Left colon (tissue), 2 donors: ENCODE measurements around the gene PTGFRN. TPM values are rescaled to one million over a fixed set of nuclear protein-coding genes. Genes with fewer than 3 reads are reported as not detected.
"Not testable (repeated sequence)": the region's sequence is repeated elsewhere in the genome, so short reads cannot be mapped to it uniquely, and the experiment has no call there.

Experiments used
- ATAC-seq: fragments of 200-7000 bp; cut with Tn5 transposase; one replicate; pipeline ENCODE4 v1.9.1; 2020; ENCODE audit warnings: mild to moderate bottlenecking, moderate library complexity
- DNase-seq, 2 donors: peaks; one replicate each; pipeline ENCODE4 v3.0.0-alpha.2; 2020
- intact Hi-C, 2 donors: fragments of 100-400 bp; cut with DNase I in 1 of 2; cut with micrococcal nuclease in 1 of 2; formaldehyde crosslinking; loops; one replicate each; pipeline versions ENCODE4 v1.11.2 to v1.14.0; 2022; cut with DNase I, micrococcal nuclease
- total RNA-seq, 2 donors: library from RNA; stranded (reverse); fragmentation: NEBNext Ultra II Directional; extraction: Animal tissue kit (Norgen Biotek cat#: 25700); gene quantifications; one replicate each; pipeline ENCODE4 v1.2.1, GENCODE V29; 2021
- donor health status: DM: no; HTN: no; CAD: no.
- donor health status: DM: yes; HTN: yes; CAD: no.

The PTGFRN gene
- total RNA-seq, 2 donors from 2014 or later = 97.2 to 98.6 TPM

DNA sequence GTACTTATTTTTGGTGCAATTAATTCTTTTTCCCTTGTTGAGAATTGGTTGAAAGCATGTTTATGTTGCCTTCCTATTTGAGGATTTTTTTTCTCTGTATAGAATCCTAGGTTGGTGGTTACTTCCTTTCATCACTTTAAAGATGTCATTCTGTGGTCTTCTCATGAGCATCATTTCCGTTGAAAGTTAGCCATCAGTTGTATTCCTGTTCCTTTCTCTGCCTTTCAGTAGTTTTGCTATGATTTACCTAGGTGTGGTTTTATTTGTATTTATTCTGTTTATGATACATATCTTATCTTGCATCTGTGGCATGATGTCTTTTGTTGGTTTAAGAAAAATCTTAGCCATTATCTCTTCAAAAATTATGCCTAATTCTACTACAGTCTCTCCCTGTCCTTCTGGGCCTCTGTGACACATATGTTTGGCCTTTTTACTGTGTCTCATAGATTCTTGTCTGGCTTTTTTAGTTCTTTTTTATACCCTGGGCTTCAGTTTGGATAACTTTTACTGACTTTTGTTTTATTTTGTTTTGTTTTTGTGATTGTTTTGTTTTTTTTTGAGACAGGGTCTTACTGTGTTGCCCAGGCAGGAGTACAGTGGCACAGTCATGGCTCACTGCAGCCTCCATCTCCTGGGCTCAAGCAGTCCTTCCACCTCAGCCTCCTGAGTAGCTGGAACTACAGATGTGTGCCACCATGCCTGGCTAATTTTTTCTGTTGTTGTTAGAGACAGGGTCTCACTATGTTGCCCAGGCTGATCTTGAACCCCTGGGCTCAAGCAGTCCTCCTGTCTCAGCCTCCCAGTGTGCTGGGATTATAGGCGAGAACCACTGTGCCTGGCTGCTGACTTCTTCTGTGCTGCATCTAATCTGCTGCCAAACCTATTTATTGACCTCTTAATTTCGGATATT lies 24.1 kb downstream of the PTGFRN start:
- DNase-seq (no peak), ATAC-seq (no peak)
- intact Hi-C loops = no loop called here

DNA sequence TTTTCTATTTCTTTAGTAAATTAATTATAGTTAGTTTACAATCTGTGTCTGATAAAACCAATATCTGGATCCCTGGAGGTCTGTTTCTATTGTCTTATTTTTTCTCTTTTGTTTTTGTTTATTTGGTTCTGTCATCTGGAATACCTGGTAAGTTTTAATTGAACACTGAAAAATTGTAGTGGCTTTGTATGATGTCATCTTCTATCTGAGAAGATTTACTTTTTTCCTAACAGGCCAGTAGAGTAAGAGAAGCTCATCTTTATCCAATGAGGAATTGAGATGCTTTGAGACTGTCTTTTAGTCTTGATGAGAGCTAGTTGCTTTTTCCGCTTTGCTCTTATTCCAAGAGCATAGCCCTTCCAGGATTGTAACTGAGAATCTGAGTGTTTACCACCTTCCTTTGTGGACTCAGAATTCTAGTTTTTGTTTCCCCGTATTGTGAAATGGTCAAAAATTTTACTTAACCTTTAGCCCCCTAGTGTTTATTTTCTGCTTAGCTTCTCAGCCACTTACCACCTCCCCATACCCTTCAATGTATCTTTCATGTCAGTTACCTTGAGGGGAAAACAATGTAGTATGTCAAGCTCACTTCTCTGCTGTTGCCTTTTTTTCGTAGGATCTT lies 25.0 kb downstream of the PTGFRN start:
- DNase-seq (no peak), ATAC-seq (no peak)
- intact Hi-C loops = no loop called here

DNA sequence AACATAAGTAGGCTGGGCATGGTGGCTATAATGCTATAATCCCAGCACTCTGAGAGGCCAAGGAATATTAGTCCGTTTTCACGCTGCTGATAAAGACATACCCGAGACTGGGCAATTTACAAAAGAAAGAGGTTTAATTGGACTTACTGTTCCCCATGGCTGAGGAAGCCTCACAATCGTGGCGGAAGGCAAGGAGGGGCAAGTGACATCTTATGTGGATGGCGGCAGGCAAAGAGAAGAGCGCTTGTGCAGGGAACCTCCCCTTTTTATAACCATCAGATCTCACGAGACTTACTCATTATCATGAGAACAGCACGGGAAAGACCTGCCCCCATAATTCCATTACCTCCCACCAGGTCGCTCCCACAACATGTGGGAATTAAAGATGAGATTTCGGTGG lies 28.5 kb downstream of the PTGFRN start:
- DNase-seq = no peak
- intact Hi-C loops = no loop called here
- no peak for ATAC-seq

DNA sequence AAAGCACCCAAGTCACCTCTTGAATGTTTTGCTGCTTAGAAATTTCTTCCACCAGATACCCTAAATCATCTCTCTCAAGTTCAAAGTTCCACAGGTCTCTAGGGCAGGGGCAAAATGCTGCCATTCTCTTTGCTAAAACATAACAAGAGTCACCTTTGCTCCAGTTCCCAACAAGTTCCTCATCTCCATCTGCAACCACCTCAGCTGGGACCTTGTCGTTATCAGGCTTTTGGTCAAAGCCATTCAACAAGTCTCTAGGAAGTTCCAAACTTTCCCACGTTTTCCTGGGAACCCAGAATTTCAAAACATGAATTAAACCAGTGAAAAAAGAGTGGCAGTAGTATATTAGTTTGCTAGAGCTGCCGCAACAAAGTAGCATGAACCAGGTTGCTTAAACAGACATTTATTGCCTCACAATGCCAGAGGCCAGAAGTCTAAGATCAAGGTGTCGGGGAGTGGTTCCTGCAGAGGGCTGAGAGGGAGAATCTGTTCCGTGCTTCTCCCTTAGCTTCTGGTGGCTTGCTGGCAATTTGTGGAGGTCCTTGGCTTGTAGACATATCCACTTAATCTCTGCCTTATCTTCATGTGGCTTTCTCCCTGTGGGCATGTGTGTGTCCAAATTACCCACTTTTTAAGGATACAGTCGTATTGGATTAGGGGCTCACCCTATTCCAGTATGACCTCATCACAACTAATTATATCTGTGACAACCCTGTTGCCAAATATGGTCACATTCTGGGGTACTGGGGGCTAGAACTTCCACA lies 30.2 kb downstream of the PTGFRN start:
- intact Hi-C loops, DNase-seq: not testable (repeated sequence)
- ATAC-seq = peak; percentile 97

GRCh38 chr1:116940814-116941599 lies 31.3 kb downstream of the PTGFRN start:
- intact Hi-C loops = no loop called here
- no peak for DNase-seq
- ATAC-seq = no peak

- intact Hi-C loops = no loop called here
- ATAC-seq = no peak
- no peak for DNase-seq
Observed at GRCh38 chr1:116941670-116942069, 32.0 kb downstream of the PTGFRN start.

DNA sequence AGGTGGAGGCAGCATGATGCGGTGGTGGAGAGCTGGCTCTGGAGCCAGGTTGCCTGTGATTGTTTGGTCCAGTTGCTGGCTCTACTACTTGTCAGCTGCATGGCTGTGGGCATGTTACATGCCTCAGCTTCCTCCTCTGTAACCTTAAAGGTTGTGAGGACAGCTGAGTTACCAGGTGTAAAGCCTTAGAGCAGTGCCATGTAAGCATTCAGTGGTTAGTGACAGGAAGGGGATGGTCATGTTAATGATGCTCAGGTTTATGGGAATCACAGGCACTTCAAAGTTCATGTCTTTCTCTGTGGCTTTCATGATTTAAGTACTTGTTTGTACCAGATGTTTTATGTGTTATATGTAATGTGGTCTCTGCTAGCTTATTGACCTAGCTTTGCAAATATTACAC lies 32.6 kb downstream of the PTGFRN start:
- intact Hi-C loops = no loop called here
- no peak for ATAC-seq
- DNase-seq = no peak

GRCh38 chr1:116943438-116943837 lies 33.7 kb downstream of the PTGFRN start:
- intact Hi-C loops = no loop called here
- DNase-seq (no peak), ATAC-seq (no peak)

DNA sequence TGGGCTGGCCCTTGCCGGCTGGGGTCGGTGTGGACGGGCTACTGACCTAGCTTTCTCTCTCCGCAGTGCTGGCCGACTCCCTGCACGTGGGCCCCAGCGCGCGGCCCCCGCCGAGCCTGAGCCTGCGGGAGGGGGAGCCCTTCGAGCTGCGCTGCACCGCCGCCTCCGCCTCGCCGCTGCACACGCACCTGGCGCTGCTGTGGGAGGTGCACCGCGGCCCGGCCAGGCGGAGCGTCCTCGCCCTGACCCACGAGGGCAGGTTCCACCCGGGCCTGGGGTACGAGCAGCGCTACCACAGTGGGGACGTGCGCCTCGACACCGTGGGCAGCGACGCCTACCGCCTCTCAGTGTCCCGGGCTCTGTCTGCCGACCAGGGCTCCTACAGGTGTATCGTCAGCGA lies 34.9 kb downstream of the PTGFRN start:
- ATAC-seq = no peak
- no peak for DNase-seq
- intact Hi-C loops = no loop called here

- DNase-seq (no peak), ATAC-seq (no peak)
- intact Hi-C loops = no loop called here
Observed at GRCh38 chr1:116945421-116945820, 35.7 kb downstream of the PTGFRN start.

- DNase-seq (no peak), ATAC-seq (no peak)
- intact Hi-C loops = no loop called here
Observed at GRCh38 chr1:116945996-116946395, 36.3 kb downstream of the PTGFRN start.

GRCh38 chr1:116947092-116947860 lies 37.6 kb downstream of the PTGFRN start:
- DNase-seq (no peak), ATAC-seq (no peak)
- intact Hi-C loops = no loop called here

- ATAC-seq (no peak), DNase-seq (no peak)
- intact Hi-C loops = no loop called here
Observed at GRCh38 chr1:116948046-116948445, 38.3 kb downstream of the PTGFRN start.

- ATAC-seq = no peak
- DNase-seq = no peak
- intact Hi-C loops = no loop called here
Observed at GRCh38 chr1:116948642-116949041, 38.9 kb downstream of the PTGFRN start.

- intact Hi-C loops = no loop called here
- no peak for ATAC-seq
- no peak for DNase-seq
Observed at GRCh38 chr1:116949213-116949985, 39.7 kb downstream of the PTGFRN start.

DNA sequence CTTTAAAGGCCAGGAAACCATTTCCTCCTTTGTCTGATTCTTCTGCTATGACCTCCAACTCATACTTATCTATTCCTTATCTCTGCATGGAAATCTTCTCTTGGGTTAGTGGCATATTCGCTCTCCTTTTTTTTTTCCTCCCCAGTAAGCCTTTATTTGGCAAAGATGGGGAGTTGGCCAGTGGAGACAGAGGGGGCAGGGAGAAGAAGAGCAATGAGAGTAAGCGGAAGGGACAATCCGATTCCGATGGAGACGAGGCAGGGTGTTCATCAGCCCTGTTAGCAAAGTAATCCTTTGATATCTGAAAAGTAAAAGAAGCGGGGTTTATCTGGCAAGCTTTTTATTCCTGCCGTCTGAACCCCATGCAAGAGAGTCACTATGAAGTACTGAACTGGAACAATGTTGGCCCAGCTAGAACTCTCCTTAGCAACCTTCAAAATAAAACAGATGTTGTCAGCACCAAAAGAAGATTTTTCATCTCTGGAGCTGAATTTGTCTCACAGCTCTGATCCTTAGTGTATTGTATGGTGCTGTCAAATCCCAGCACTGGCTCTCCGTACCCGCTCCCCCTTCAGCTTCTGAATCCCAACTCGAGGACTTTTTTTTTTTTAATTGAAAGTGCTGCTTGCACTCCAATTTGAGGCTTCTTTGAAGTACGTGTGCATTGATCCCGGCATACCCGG lies 40.9 kb downstream of the PTGFRN start:
- no peak for ATAC-seq
- intact Hi-C loops = no loop called here
- no peak for DNase-seq
